ENCODE results near the gene CD247.

The CD247 gene

DNA sequence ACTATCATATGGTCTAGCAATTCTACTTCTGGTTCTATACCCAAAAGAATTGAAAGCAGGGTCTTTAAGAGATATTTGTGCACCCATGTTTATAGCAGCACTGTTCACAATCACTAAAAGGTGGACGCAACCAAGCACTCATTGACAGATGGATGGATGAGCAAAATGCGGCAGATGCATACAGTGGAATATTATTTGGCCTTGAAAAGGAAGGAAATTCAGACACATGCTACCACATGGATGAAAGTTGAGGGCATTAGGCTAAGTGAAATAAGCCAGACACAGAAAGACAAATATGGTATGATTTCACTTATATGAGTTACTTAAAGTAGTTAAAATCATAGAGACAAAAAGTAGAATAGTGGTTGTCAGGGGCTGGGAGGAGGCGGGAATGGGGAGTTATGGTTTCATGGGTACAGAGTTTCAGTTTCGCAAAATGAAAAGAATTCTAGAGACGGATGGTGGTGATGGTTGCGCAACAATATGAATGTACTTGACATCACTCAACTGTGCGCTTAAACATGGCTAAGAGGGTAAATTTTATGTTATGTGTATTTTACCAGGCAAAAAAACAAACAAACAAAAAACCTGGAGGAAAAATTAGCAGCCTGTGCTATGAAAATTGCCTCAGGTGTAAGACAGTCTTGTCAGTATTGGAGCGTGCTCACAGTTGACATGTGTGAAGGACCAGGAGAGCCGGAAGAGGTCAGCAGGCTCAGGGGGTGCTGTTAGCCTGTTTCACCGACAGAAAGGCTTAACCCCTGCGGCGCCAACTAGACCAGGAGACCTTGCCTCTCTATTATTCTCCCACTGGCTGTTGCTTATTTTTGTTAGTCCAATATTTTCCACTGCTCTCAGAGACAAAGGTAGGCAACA lies 26.5 kb downstream of the CD247 start:
- in situ Hi-C loops (cut with HindIII; ENCODE audit: low sequenced_read_pairs), result no loop called here
- TF ChIP-seq, protein P1, sequence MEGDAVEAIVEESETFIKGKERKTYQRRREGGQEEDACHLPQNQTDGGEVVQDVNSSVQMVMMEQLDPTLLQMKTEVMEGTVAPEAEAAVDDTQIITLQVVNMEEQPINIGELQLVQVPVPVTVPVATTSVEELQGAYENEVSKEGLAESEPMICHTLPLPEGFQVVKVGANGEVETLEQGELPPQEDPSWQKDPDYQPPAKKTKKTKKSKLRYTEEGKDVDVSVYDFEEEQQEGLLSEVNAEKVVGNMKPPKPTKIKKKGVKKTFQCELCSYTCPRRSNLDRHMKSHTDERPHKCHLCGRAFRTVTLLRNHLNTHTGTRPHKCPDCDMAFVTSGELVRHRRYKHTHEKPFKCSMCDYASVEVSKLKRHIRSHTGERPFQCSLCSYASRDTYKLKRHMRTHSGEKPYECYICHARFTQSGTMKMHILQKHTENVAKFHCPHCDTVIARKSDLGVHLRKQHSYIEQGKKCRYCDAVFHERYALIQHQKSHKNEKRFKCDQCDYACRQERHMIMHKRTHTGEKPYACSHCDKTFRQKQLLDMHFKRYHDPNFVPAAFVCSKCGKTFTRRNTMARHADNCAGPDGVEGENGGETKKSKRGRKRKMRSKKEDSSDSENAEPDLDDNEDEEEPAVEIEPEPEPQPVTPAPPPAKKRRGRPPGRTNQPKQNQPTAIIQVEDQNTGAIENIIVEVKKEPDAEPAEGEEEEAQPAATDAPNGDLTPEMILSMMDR (IDR thresholded peaks at IDR 0.05; ENCODE audit: low read depth, low read length, missing control alignments), result no peak
- no peak for DNase-seq (ENCODE audit: low read depth)
- H3K4me3 ChIP-seq (ENCODE audit: low read depth, low read length), result no peak overlapping the region

- H3K4me3 ChIP-seq (ENCODE audit: low read depth, low read length), result no peak overlapping the region
- DNase-seq (ENCODE audit: low read depth), result no peak
- in situ Hi-C loops (cut with HindIII; ENCODE audit: low sequenced_read_pairs), result no loop called here
- TF ChIP-seq, protein P1 (IDR thresholded peaks at IDR 0.05; ENCODE audit: low read depth, low read length, missing control alignments), result no peak
Measured at GRCh38 chr1:167490765-167491164, 27.6 kb downstream of the CD247 start.

DNA sequence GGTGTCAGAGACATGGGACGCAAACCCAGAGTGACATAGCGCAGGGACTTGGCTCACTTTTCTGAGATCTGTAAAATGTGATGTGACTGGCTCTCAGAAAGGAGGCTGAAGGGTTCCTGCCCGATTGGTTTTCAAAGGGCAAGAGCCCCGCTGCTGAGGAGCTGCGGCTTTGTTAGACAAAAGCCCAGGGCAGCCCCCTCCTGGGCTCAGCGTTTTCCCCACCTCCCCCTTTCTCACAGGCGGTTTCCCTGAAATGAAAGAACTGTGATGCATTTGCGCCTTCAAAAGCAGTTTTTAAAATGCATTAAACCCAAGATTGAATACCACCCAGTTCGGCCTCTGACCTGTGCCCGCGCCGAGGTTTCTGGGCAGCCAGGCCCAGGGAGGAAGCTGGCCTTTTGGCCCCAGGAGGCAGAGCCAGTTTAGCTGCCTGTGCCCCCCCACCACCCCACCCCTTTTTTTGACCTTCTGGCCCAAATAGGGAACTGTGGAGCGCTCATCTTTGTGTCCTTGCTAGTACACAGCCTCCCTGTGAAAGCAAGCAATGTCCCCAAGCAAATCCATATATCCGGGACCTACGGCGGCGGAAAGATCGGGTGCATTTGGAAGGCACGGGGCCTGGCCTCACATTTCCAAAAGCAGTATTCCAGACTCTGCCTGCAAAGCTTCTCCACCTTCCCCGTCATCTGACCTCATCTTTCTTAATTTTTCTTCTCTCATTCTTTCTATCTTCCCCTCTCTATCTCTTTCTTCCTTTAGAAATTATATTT lies 28.6 kb downstream of the CD247 start:
- TF ChIP-seq, protein P1 (IDR thresholded peaks at IDR 0.05; ENCODE audit: low read depth, low read length, missing control alignments), result no peak
- DNase-seq (ENCODE audit: low read depth), result no peak
- in situ Hi-C loops (cut with HindIII; ENCODE audit: low sequenced_read_pairs), result no loop called here
- H3K4me3 ChIP-seq (ENCODE audit: low read depth, low read length), result no peak overlapping the region

- in situ Hi-C loops (cut with HindIII; ENCODE audit: low sequenced_read_pairs), result no loop called here
- H3K4me3 ChIP-seq (ENCODE audit: low read depth, low read length), result no peak overlapping the region
- TF ChIP-seq, protein P1 (IDR thresholded peaks at IDR 0.05; ENCODE audit: low read depth, low read length, missing control alignments), result no peak
- no peak for DNase-seq (ENCODE audit: low read depth)
Measured at GRCh38 chr1:167488786-167489185, 29.5 kb downstream of the CD247 start.

DNA sequence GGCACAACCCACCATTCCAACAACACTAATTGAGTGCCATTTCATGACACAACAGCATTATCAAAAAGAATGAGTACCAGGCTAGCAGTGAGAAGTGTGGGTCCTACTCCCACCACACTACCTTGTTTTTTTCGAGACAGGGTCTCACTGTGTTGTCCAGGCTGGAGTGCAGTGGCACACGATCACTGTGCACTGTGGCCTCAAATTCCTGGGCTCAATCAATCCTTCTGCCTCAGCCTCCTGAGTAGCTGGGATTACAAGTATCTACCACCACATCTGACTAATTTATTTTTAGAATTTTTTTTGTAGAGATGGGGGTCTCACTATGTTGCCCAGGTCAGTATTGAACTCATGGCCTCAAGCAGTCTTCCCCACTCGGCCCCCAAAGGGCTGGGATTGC lies 30.7 kb downstream of the CD247 start:
- TF ChIP-seq, protein P1 (IDR thresholded peaks at IDR 0.05; ENCODE audit: low read depth, low read length, missing control alignments), result no peak
- in situ Hi-C loops (cut with HindIII; ENCODE audit: low sequenced_read_pairs), result no loop called here
- no peak overlapping the region for H3K4me3 ChIP-seq (ENCODE audit: low read depth, low read length)
- no peak for DNase-seq (ENCODE audit: low read depth)

DNA sequence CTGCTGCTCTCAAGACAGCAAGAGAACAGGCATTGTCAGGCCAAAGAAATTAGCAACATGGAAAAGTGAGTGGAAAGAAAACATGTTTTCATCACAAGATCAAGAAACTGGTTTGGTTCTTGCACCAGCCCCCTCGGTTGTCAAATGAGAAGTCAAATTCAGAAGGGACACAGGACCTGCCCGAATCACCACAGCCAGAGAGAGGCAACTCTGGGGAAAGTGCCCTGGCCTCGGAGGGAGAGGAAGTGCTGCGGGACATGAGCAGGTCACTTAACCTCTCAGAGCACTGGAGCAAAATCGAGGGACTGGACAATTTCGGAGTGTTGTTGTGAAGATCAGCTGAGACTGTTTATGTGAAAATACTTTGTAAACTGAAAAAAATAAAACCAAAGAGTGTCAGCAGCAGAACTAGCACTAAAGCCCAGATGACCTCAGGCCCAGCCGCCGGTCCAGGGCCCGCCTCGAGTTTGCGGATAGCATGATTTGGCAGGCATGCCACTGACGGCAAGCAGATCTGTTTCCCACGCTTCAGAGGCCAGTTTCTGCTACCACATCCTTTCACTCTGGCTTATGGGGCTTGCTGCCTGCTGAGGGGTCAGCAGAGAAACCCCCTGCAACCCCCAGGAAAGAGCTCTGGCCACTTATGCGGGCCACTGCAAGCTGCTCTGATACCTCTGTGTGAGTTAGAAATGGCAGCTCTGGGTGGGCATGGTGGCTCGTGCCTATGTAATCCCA lies 32.1 kb downstream of the CD247 start:
- TF ChIP-seq, protein P1 (IDR thresholded peaks at IDR 0.05; ENCODE audit: low read depth, low read length, missing control alignments), result no peak
- in situ Hi-C loops (cut with HindIII; ENCODE audit: low sequenced_read_pairs), result no loop called here
- H3K4me3 ChIP-seq (ENCODE audit: low read depth, low read length), result no peak overlapping the region
- no peak for DNase-seq (ENCODE audit: low read depth)
